Measurements from ENCODE around the gene LDB3. TPM values are rescaled to one million over a fixed set of nuclear protein-coding genes. Genes with fewer than 3 reads are reported as not detected.

Gene LDB3
- total and polyA plus RNA-seq, 2 of the 4 experiments (the other 2 are of a cell fraction): 0.36 to 2.6 TPM

GRCh38 chr10:86659721-86660453 is 8.4 kb upstream of the LDB3 start:
- Histone ChIP-seq H2BK15ac (ENCODE audit: low read depth, low read length) (no peak overlapping the region), H3K36me3 (ENCODE audit: control insufficient read depth, insufficient read depth, low read length) (no peaks in the 10 kb centered on the region), H4K91ac (ENCODE audit: insufficient read depth, low read depth, low read length) (no peak overlapping the region), H2AFZ (replicated peaks; ENCODE audit: low read length, poor library complexity) (no peak overlapping the region), H3K4me2 (ENCODE audit: low read depth, low read length) (no peak overlapping the region), H4K5ac (ENCODE audit: low read depth, low read length) (no peak overlapping the region), H2BK120ac (ENCODE audit: low read depth, low read length) (no peak overlapping the region), H2AK5ac (ENCODE audit: low read depth, low read length) (0 out of 2 replicates have a peak overlapping the region, but pooled peaks have one; percentile 24), H3K14ac (replicated peaks; ENCODE audit: low read depth, low read length) (no peak overlapping the region), H3K27ac (ENCODE audit: insufficient read depth, low read length) (no peak overlapping the region), H3K4me1 (ENCODE audit: control insufficient read depth, insufficient read depth, low read length) (peaks cover 8% of the 10 kb centered on the region), H3K4ac (ENCODE audit: low read depth, low read length) (no peak overlapping the region), H2BK5ac (ENCODE audit: low read depth, low read length, poor library complexity, severe bottlenecking) (no peak overlapping the region), H3K4me3 (ENCODE audit: insufficient read depth, low read depth, low read length) (no peak overlapping the region), H4K20me1 (ENCODE audit: insufficient read depth, low read length) (no peaks in the 10 kb centered on the region), H2AK9ac (replicated peaks; ENCODE audit: low read depth, low read length, poor library complexity) (no peak overlapping the region), H2BK20ac (ENCODE audit: low read depth, low read length) (no peak overlapping the region), H3K9me3 (ENCODE audit: control insufficient read depth, insufficient read depth, low read length) (no peaks in the 10 kb centered on the region), H3K79me1 (ENCODE audit: low read depth in 1 of 2, low read length in 2 of 2) (no peaks in the 10 kb centered on the region), H3K56ac (ENCODE audit: extremely low read depth, insufficient read depth, low read length) (no peak overlapping the region), H3K9me1 (ENCODE audit: insufficient read depth, low read length) (peaks cover 11% of the 10 kb centered on the region; the same call in 1 of the 2 replicates), H3K27me3 (ENCODE audit: control insufficient read depth, insufficient read depth, low read length) (no peaks in the 10 kb centered on the region; the same call in 1 of the 2 replicates), H3K18ac (ENCODE audit: low read depth, low read length) (no peak overlapping the region), H4K8ac (ENCODE audit: low read depth in 2 of 2, low read length in 2 of 2) (no peak overlapping the region), H3K23ac (ENCODE audit: low read depth, low read length) (no peak overlapping the region), H3K9ac (ENCODE audit: low read depth, low read length) (no peak overlapping the region)
- ATAC-seq (ENCODE audit: low read depth) (no peak), DNase-seq (no peak)
- 100% methylated on average over 3 of the region's 17 CpGs; no CpG with 5 or more reads in 1 of the 2 experiments for WGBS, 2 experiments (ENCODE audit: extremely low coverage in 2 of 2, insufficient read length in 1 of 2)
- in situ Hi-C loops (cut with MboI; ENCODE audit: low sequenced_read_pairs) (no loop called here), intact Hi-C loops (cut with micrococcal nuclease) (no loop called here), dilution Hi-C loops (cut with HindIII; ENCODE audit: low sequenced_read_pairs, unreplicated experiment) (no loop called here)
- no peak for TF ChIP-seq MAFK (IDR thresholded peaks at IDR 0.05; ENCODE audit: low read depth, low read length)
- TF ChIP-seq FOS (IDR thresholded peaks at IDR 0.05; ENCODE audit: low read depth, low read length): no peak
- TF ChIP-seq RFX5 (IDR thresholded peaks at IDR 0.05; ENCODE audit: low read depth, low read length): no peak
- TF ChIP-seq SMC3 (IDR thresholded peaks at IDR 0.05; ENCODE audit: low read depth, low read length): no peak
- TF ChIP-seq USF2 (IDR thresholded peaks at IDR 0.05; ENCODE audit: low read depth, low read length): no peak
- no peak for TF ChIP-seq MXI1 (IDR thresholded peaks at IDR 0.05; ENCODE audit: borderline replicate concordance, low read depth, low read length)
- TF ChIP-seq NFE2L2 (IDR thresholded peaks at IDR 0.05; ENCODE audit: low read depth, low read length): no peak
- no TSS peak for BruUV-seq (replicated peaks)
- ChIA-PET CTCF (no interaction called here), POLR2A (ENCODE audit: unreplicated experiment) (no interaction called here)

Data from IMR-90 (cell line).